Testis (tissue), 3 donors: Measurements from ENCODE around the gene CCDC158. TPM values are rescaled to one million over a fixed set of nuclear protein-coding genes. Genes with fewer than 3 reads are reported as not detected.

Experiments
- DNase-seq: peaks from one replicate; pipeline ENCODE4 v3.0.0-alpha.2; 2019
- H3K27ac ChIP-seq, 2 donors: fragments of 200-600 bp; sonication (generic); one replicate each; pipeline ENCODE4 v1.5.1; 2019
- H3K27me3 ChIP-seq: fragments of 200-600 bp; sonication (generic); one replicate; pipeline ENCODE4 v1.5.1; 2019
- H3K36me3 ChIP-seq: fragments of 200-600 bp; sonication (generic); one replicate; pipeline ENCODE4 v1.5.1; 2017; ENCODE audit warnings: low read depth; ENCODE audit errors: missing control alignments
- H3K4me1 ChIP-seq: fragments of 200-600 bp; sonication (generic); one replicate; pipeline ENCODE4 v1.5.1; 2019
- H3K4me3 ChIP-seq, 2 donors: fragments of 200-600 bp; sonication (generic); one replicate each; pipeline ENCODE4 v1.5.1; 2017 to 2019
- H3K9me3 ChIP-seq: fragments of 200-600 bp; sonication (generic); one replicate; pipeline ENCODE4 v1.5.1; 2017
- POLR2A ChIP-seq: fragments of 450-650 bp; IDR thresholded peaks from one replicate; pipeline ENCODE4 v1.6.1; 2017; ENCODE audit warnings: antibody characterized with exemption, mild to moderate bottlenecking, moderate library complexity
- WGBS, 2 donors: methylation state at CpG; one replicate each; pipeline ENCODE4 v1.1.5; 2018; 5-methylcytosine and 5-hydroxymethylcytosine counted together
- intact Hi-C: fragments of 100-400 bp; cut with DNase I; formaldehyde crosslinking; loops from one replicate; pipeline ENCODE4 v1.15.1; 2023; ENCODE audit warnings: low total_unique reads
- polyA plus RNA-seq: library from polyadenylated mRNA; stranded (reverse); fragments of 350-450 nt; fragmentation: Illumina TruSeq; extraction: RNeasy Lipid Tissue Mini Kit (QIAGEN cat#74804); gene quantifications from one replicate; pipeline ENCODE4 v1.2.3, GENCODE V29; 2014; ENCODE audit warnings: low read depth, low replicate concordance; ENCODE audit not compliant: insufficient read depth
- small RNA-seq, 2 donors: library from RNA; depleted of rRNA; stranded (forward); fragments of <200 nt; gene quantifications; one replicate each; pipeline ENCODE3, GENCODE V24; 2016
- total RNA-seq, 2 donors: library from RNA; depleted of rRNA; stranded (reverse); fragments of >200 nt; gene quantifications; one replicate each; pipeline ENCODE4 v1.2.3, GENCODE V29; 2016
- TF ChIP-seq, protein P1 (sequence below), 3 experiments: fragments of 450-650 bp in 2 of 3; fragments of 200-600 bp in 1 of 3; sonication (generic) in 1 of 3; IDR thresholded peaks; one replicate each; pipeline ENCODE4 v1.5.1; 2016 to 2019; ENCODE audit warnings: antibody characterized with exemption in 3 of 3, mild to moderate bottlenecking in 2 of 3, moderate library complexity in 1 of 3

Gene CCDC158
- total and polyA plus RNA-seq, 3 donors from 2014 or later = 20.0 to 51.9 (median 39.2) TPM

DNA sequence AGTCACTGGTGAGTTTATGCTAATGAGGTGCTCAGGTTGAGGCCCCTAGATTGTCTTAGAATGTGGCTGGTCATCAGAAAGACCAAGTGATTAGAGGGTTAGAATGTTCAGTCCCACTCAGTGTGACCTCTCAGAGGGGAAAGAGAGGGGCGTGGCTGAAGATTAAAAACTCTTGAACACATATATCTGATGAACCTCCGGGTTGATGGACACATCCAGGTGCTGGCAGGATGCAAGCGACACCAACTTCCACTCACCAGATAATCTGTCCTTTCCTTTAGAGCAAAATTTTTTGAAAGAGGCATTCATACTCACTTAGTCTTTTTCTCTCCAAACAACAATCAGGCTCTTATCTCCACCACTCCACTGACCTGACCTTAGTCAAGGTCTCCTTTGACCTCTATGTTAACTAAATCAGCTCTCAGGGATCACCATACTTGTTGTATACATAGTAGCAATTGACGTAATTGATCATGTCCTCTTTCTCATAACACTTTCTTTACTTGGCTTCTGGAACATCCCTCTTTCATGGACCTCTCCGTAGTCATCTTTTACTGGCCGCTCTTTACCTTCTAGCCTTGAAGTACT is 155.2 kb downstream of the CCDC158 start:
- no peaks in the 10 kb centered on the region for H3K36me3 ChIP-seq
- TF ChIP-seq POLR2A = no peak
- TF ChIP-seq, protein P1, sequence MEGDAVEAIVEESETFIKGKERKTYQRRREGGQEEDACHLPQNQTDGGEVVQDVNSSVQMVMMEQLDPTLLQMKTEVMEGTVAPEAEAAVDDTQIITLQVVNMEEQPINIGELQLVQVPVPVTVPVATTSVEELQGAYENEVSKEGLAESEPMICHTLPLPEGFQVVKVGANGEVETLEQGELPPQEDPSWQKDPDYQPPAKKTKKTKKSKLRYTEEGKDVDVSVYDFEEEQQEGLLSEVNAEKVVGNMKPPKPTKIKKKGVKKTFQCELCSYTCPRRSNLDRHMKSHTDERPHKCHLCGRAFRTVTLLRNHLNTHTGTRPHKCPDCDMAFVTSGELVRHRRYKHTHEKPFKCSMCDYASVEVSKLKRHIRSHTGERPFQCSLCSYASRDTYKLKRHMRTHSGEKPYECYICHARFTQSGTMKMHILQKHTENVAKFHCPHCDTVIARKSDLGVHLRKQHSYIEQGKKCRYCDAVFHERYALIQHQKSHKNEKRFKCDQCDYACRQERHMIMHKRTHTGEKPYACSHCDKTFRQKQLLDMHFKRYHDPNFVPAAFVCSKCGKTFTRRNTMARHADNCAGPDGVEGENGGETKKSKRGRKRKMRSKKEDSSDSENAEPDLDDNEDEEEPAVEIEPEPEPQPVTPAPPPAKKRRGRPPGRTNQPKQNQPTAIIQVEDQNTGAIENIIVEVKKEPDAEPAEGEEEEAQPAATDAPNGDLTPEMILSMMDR (IDR thresholded peaks at IDR 0.05) = no peak
- no peaks in the 10 kb centered on the region for H3K27me3 ChIP-seq
- H3K9me3 ChIP-seq = no peaks in the 10 kb centered on the region
- intact Hi-C loops = no loop called here
- no peaks in the 10 kb centered on the region for H3K4me1 ChIP-seq
- DNase-seq = no peak
- H3K4me3 ChIP-seq = no peak overlapping the region
- no peak overlapping the region for H3K27ac ChIP-seq
- 73 to 85% methylated on average over 6 of the region's 6 CpGs for WGBS, 2 donors

Small RNA genes within 50 kb of the gene (small RNA-seq; reads per million reads assigned to genes)
- gene RF00278 = 0 reads per million in 2 donors
- gene RNU6-1000P = 0 reads per million in 2 donors

Other genes with a start within 250 kb of the CCDC158 start
- 100 to 1,000 TPM; 115 TPM for gene SCARB2, start 207.3 kb downstream of the CCDC158 start, total RNA-seq
- 79.0 TPM for gene SCARB2, start 207.3 kb downstream of the CCDC158 start, polyA plus RNA-seq
- gene FAM47E, start 169.4 kb downstream of the CCDC158 start, total RNA-seq = 10 to 100 TPM; 11.0 to 15.4 TPM
- gene FAM47E, start 169.4 kb downstream of the CCDC158 start, polyA plus RNA-seq = 22.8 TPM
- gene STBD1, start 114.4 kb downstream of the CCDC158 start, total RNA-seq = 1 to 10 TPM; 2.5 to 4.6 TPM
- 5.3 TPM for gene STBD1, start 114.4 kb downstream of the CCDC158 start, polyA plus RNA-seq
- gene SHROOM3, start 14.1 kb upstream of the CCDC158 start, total RNA-seq = 1 to 10 TPM; 6.4 to 7.2 TPM
- gene SHROOM3, start 14.1 kb upstream of the CCDC158 start, polyA plus RNA-seq = 3.9 TPM